Astrocyte (in vitro differentiated cells and primary cell): ENCODE results near the gene RALGPS1.

Experiments used
- CTCF ChIP-seq: IDR thresholded peaks from 2 replicates; pipeline ENCODE4 v1.5.1; 2011; ENCODE audit warnings: low read depth, mild to moderate bottlenecking, inconsistent platforms, low read length, moderate library complexity; ENCODE audit not compliant: insufficient read depth
- EZH2 ChIP-seq: IDR thresholded peaks from 2 replicates; pipeline ENCODE4 v1.6.1; 2012; ENCODE audit warnings: mild to moderate bottlenecking, low read length, inconsistent platforms; ENCODE audit not compliant: insufficient read depth

- no peak for TF ChIP-seq CTCF
- no peak for TF ChIP-seq EZH2
Observed at GRCh38 chr9:127189628-127190027, 275.0 kb downstream of the RALGPS1 start.
